Measurements from ENCODE around the gene MBD3L3. TPM values are rescaled to one million over a fixed set of nuclear protein-coding genes. Genes with fewer than 3 reads are reported as not detected.
A peak's percentile ranks its signal among the peaks of the same experiment; 100 is the strongest.
"Not testable (repeated sequence)": the region's sequence is repeated elsewhere in the genome, so short reads cannot be mapped to it uniquely, and the experiment has no call there.

MBD3L3 gene
- total RNA-seq, 1 donor, result not detected

GRCh38 chr19:7067716-7068115, 9.2 kb upstream of the MBD3L3 start:
- Histone ChIP-seq H2AFZ (ENCODE audit: low read length) (no peak overlapping the region), H3K36me3 (ENCODE audit: insufficient read depth, low read length) (peaks cover 9% of the 10 kb centered on the region), H3K4me1 (ENCODE audit: insufficient read depth, low read length) (peaks cover 8% of the 10 kb centered on the region), H3K79me2 (ENCODE audit: insufficient read depth, low read length) (peaks cover 18% of the 10 kb centered on the region), H3K4me2 (ENCODE audit: insufficient read depth, low read length) (peak overlapping the region; percentile 6), H3K27me3 (ENCODE audit: insufficient read depth, low read length) (no peaks in the 10 kb centered on the region), H3K27ac (ENCODE audit: low read depth, low read length) (no peak overlapping the region), H4K20me1 (ENCODE audit: insufficient read depth, low read length) (no peaks in the 10 kb centered on the region), H3K9me3 (ENCODE audit: low read depth, low read length) (no peaks in the 10 kb centered on the region), H3K4me3 (ENCODE audit: insufficient read depth, low read length) (no peak overlapping the region)
- no peak for DNase-seq (ENCODE audit: insufficient read length, low spot score, missing footprints)
- no peak for TF ChIP-seq CTCF (IDR thresholded peaks at IDR 0.05; ENCODE audit: extremely low read depth, low read depth, low read length)

- Histone ChIP-seq H2AFZ (ENCODE audit: low read length) (peak overlapping the region; percentile 76), H3K79me2 (ENCODE audit: insufficient read depth, low read length) (peaks cover 18% of the 10 kb centered on the region)
- H3K4me1 ChIP-seq (ENCODE audit: insufficient read depth, low read length); H3K4me2 ChIP-seq (ENCODE audit: insufficient read depth, low read length); H3K4me3 ChIP-seq (ENCODE audit: insufficient read depth, low read length); DNase-seq (ENCODE audit: insufficient read length, low spot score, missing footprints); H3K27me3 ChIP-seq (ENCODE audit: insufficient read depth, low read length); H3K9me3 ChIP-seq (ENCODE audit: low read depth, low read length); H4K20me1 ChIP-seq (ENCODE audit: insufficient read depth, low read length); H3K27ac ChIP-seq (ENCODE audit: low read depth, low read length); H3K36me3 ChIP-seq (ENCODE audit: insufficient read depth, low read length): not testable (repeated sequence)
- TF ChIP-seq CTCF (IDR thresholded peaks at IDR 0.05; ENCODE audit: extremely low read depth, low read depth, low read length), result peak; percentile 23
Observed at GRCh38 chr19:7067122-7067521, 8.6 kb upstream of the MBD3L3 start.

- Histone ChIP-seq H3K4me3 (ENCODE audit: insufficient read depth, low read length) (no peak overlapping the region), H3K27ac (ENCODE audit: low read depth, low read length) (no peak overlapping the region), H3K4me2 (ENCODE audit: insufficient read depth, low read length) (no peak overlapping the region), H3K79me2 (ENCODE audit: insufficient read depth, low read length) (no peaks in the 10 kb centered on the region), H3K27me3 (ENCODE audit: insufficient read depth, low read length) (no peaks in the 10 kb centered on the region), H3K4me1 (ENCODE audit: insufficient read depth, low read length) (no peaks in the 10 kb centered on the region), H2AFZ (ENCODE audit: low read length) (no peak overlapping the region), H3K9me3 (ENCODE audit: low read depth, low read length) (no peaks in the 10 kb centered on the region), H4K20me1 (ENCODE audit: insufficient read depth, low read length) (no peaks in the 10 kb centered on the region), H3K36me3 (ENCODE audit: insufficient read depth, low read length) (no peaks in the 10 kb centered on the region)
- DNase-seq (ENCODE audit: insufficient read length, low spot score, missing footprints), result no peak
- no peak for TF ChIP-seq CTCF (IDR thresholded peaks at IDR 0.05; ENCODE audit: extremely low read depth, low read depth, low read length)
Observed at GRCh38 chr19:7063764-7064418, 5.4 kb upstream of the MBD3L3 start.

GRCh38 chr19:7063339-7063738, 4.9 kb upstream of the MBD3L3 start:
- no peak overlapping the region for H2AFZ ChIP-seq (ENCODE audit: low read length)
- H3K4me3 ChIP-seq (ENCODE audit: insufficient read depth, low read length), result no peak overlapping the region
- no peaks in the 10 kb centered on the region for H3K4me1 ChIP-seq (ENCODE audit: insufficient read depth, low read length)
- no peak for TF ChIP-seq CTCF (IDR thresholded peaks at IDR 0.05; ENCODE audit: extremely low read depth, low read depth, low read length)
- no peaks in the 10 kb centered on the region for H4K20me1 ChIP-seq (ENCODE audit: insufficient read depth, low read length)
- no peaks in the 10 kb centered on the region for H3K27me3 ChIP-seq (ENCODE audit: insufficient read depth, low read length)
- H3K4me2 ChIP-seq (ENCODE audit: insufficient read depth, low read length), result no peak overlapping the region
- H3K9me3 ChIP-seq (ENCODE audit: low read depth, low read length), result no peaks in the 10 kb centered on the region
- no peak for DNase-seq (ENCODE audit: insufficient read length, low spot score, missing footprints)
- no peaks in the 10 kb centered on the region for H3K79me2 ChIP-seq (ENCODE audit: insufficient read depth, low read length)
- H3K36me3 ChIP-seq (ENCODE audit: insufficient read depth, low read length), result no peaks in the 10 kb centered on the region
- no peak overlapping the region for H3K27ac ChIP-seq (ENCODE audit: low read depth, low read length)

- not testable (repeated sequence) for H3K36me3 ChIP-seq (ENCODE audit: insufficient read depth, low read length); DNase-seq (ENCODE audit: insufficient read length, low spot score, missing footprints); H3K4me1 ChIP-seq (ENCODE audit: insufficient read depth, low read length); H3K4me3 ChIP-seq (ENCODE audit: insufficient read depth, low read length); H3K27me3 ChIP-seq (ENCODE audit: insufficient read depth, low read length); H3K27ac ChIP-seq (ENCODE audit: low read depth, low read length); H3K4me2 ChIP-seq (ENCODE audit: insufficient read depth, low read length); H3K9me3 ChIP-seq (ENCODE audit: low read depth, low read length); H3K79me2 ChIP-seq (ENCODE audit: insufficient read depth, low read length); H4K20me1 ChIP-seq (ENCODE audit: insufficient read depth, low read length); H2AFZ ChIP-seq (ENCODE audit: low read length)
Observed at GRCh38 chr19:7059977-7060376, 1.5 kb upstream of the MBD3L3 start.

GRCh38 chr19:7056371-7056770, 2.1 kb downstream of the MBD3L3 start:
- H3K27me3 ChIP-seq (ENCODE audit: insufficient read depth, low read length); H4K20me1 ChIP-seq (ENCODE audit: insufficient read depth, low read length); H3K4me2 ChIP-seq (ENCODE audit: insufficient read depth, low read length); H3K27ac ChIP-seq (ENCODE audit: low read depth, low read length); H3K4me3 ChIP-seq (ENCODE audit: insufficient read depth, low read length); DNase-seq (ENCODE audit: insufficient read length, low spot score, missing footprints); H3K79me2 ChIP-seq (ENCODE audit: insufficient read depth, low read length); H3K36me3 ChIP-seq (ENCODE audit: insufficient read depth, low read length); H3K9me3 ChIP-seq (ENCODE audit: low read depth, low read length); H2AFZ ChIP-seq (ENCODE audit: low read length); H3K4me1 ChIP-seq (ENCODE audit: insufficient read depth, low read length): not testable (repeated sequence)
